ENCODE data around the gene OR2M2. TPM values are rescaled to one million over a fixed set of nuclear protein-coding genes. Genes with fewer than 3 reads are reported as not detected.

The OR2M2 gene
- total RNA-seq, 1 donor from 2014 or later: not detected

Other genes with a start within 250 kb of the OR2M2 start
- not detected for gene OR2AJ1, start 249.9 kb upstream of the OR2M2 start, total RNA-seq
- gene OR2L8, start 226.0 kb upstream of the OR2M2 start, total RNA-seq: not detected
- gene OR2AK2, start 209.6 kb upstream of the OR2M2 start, total RNA-seq: not detected
- gene OR2L5, start 161.2 kb upstream of the OR2M2 start, total RNA-seq: not detected
- 0.05 TPM for gene OR2L2, start 144.8 kb upstream of the OR2M2 start, total RNA-seq
- not detected for gene OR2L3, start 128.0 kb upstream of the OR2M2 start, total RNA-seq
- gene OR2L13, start 79.6 kb upstream of the OR2M2 start, total RNA-seq: not detected
- gene OR2M5, start 29.7 kb upstream of the OR2M2 start, total RNA-seq: not detected
- not detected for gene OR2M3, start 22.4 kb downstream of the OR2M2 start, total RNA-seq
- gene OR2M4, start 56.6 kb downstream of the OR2M2 start, total RNA-seq: not detected
- gene OR2T33, start 103.2 kb downstream of the OR2M2 start, total RNA-seq: not detected
- not detected for gene OR2T12, start 128.6 kb downstream of the OR2M2 start, total RNA-seq
- gene OR2M7, start 149.7 kb downstream of the OR2M2 start, total RNA-seq: not detected
- gene OR14C36, start 174.0 kb downstream of the OR2M2 start, total RNA-seq: not detected
- not detected for gene OR2T4, start 186.8 kb downstream of the OR2M2 start, total RNA-seq
- not detected for gene OR2T6, start 200.9 kb downstream of the OR2M2 start, total RNA-seq
- gene OR2T1, start 228.2 kb downstream of the OR2M2 start, total RNA-seq: not detected